SU-DHL-6 (cell line): ENCODE results near the gene CYLC1.

ENCODE experiments used
- EZH2phosphoT487 ChIP-seq: fragments of 200-600 bp; sonication (generic), shearing (Covaris generic); conservative IDR thresholded peaks from 2 replicates; pipeline ENCODE4 v1.6.1; 2018; ENCODE audit warnings: mild to moderate bottlenecking, antibody characterized with exemption, low read length, moderate library complexity, mixed read lengths
- TF ChIP-seq, protein P1 (sequence below): fragments of 200-600 bp; sonication (generic); IDR thresholded peaks from one replicate; pipeline ENCODE4 v1.5.1; 2017; ENCODE audit warnings: antibody characterized with exemption, mild to moderate bottlenecking, low read length, moderate library complexity; ENCODE audit not compliant: insufficient read depth, poor library complexity, severe bottlenecking

DNA sequence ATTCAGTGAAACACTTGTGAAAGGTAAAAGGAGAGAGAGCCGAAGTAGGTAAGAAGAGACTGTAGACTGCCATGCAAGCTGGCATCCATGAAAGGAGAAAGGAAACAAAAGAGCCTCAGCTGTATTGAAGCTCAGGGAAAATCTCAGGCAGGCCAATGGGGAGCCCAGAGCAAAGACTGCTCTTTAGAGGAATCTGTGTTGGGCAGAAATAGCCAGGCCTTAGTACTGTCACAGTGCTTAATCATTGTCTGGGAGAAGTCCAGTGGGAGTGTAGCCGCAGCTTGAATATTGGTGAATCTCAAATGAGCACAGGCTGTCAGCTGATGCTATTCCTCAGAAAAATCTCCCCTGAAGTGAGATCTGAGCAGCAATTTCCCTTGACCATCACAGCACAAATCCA lies 27.6 kb downstream of the CYLC1 start:
- TF ChIP-seq, protein P1, sequence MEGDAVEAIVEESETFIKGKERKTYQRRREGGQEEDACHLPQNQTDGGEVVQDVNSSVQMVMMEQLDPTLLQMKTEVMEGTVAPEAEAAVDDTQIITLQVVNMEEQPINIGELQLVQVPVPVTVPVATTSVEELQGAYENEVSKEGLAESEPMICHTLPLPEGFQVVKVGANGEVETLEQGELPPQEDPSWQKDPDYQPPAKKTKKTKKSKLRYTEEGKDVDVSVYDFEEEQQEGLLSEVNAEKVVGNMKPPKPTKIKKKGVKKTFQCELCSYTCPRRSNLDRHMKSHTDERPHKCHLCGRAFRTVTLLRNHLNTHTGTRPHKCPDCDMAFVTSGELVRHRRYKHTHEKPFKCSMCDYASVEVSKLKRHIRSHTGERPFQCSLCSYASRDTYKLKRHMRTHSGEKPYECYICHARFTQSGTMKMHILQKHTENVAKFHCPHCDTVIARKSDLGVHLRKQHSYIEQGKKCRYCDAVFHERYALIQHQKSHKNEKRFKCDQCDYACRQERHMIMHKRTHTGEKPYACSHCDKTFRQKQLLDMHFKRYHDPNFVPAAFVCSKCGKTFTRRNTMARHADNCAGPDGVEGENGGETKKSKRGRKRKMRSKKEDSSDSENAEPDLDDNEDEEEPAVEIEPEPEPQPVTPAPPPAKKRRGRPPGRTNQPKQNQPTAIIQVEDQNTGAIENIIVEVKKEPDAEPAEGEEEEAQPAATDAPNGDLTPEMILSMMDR: no peak
- no peak for TF ChIP-seq EZH2phosphoT487
